H1 (cell line): ENCODE data around the gene IGSF9. TPM values are rescaled to one million over a fixed set of nuclear protein-coding genes. Genes with fewer than 3 reads are reported as not detected.

Experiments
- CBX5 ChIP-seq: fragments of 300-800, 300-1000 bp; sonication (generic); IDR thresholded peaks from 2 replicates; pipeline ENCODE4 v1.7.1; 2016; ENCODE audit warnings: antibody characterized with exemption, low read length, low read depth
- FOSL1 ChIP-seq: IDR thresholded peaks from 2 replicates; pipeline ENCODE4 v1.6.1; 2011; ENCODE audit warnings: mild to moderate bottlenecking, low read depth, low read length, moderate library complexity; ENCODE audit not compliant: insufficient read depth
- polyA plus RNA-seq, 7 experiments: library from polyadenylated mRNA; depleted of rRNA in 3 of 7; stranded (reverse) in 5 of 7; unstranded in 2 of 7; fragments of >200 nt in 5 of 7; fragments of 200-250 nt in 2 of 7; gene quantifications; 1 replicate in 5 of 7; 2 replicates in 1 of 7; 4 replicates in 1 of 7; pipeline versions ENCODE4 v1.2.1 to v1.2.3, GENCODE V29; 2011 to 2013; ENCODE audit warnings: missing spikeins in 2 of 7, mixed read lengths in 2 of 7
- total RNA-seq: library from RNA; stranded (reverse); fragmentation: NEBNext Ultra II Directional; extraction: Animal tissue kit (Norgen Biotek cat#: 25700); gene quantifications from 2 replicates; pipeline ENCODE4 v1.2.1, GENCODE V29; 2021

IGSF9 gene
- total and polyA plus RNA-seq, 2 of the 8 experiments (the other 6 are each of a cell fraction or from before 2014, with no cell fraction given), result 10.9 to 28.1 TPM

DNA sequence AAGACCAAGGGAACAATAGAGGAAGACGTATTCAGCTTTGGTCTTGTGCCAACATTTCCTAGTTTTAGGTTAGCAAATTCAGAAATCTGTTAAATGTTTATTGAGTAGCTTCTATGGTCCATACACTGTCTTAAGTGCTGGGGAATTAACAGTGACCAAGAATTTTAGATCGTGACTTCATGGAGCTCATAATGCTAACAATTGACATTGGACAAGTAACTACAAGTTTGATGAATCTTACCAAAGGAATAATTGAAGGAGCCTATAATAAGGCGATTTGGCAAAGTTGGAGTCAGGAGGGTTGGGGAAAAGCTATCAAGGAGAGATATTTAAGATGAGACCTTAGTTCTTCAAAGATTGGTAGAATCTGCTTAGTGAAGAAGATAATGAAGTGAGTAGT lies 10.0 kb upstream of the IGSF9 start (continued):
- no peak for TF ChIP-seq FOSL1
- no peak for TF ChIP-seq CBX5
